ENCODE results near the gene AGXT2.

DNA sequence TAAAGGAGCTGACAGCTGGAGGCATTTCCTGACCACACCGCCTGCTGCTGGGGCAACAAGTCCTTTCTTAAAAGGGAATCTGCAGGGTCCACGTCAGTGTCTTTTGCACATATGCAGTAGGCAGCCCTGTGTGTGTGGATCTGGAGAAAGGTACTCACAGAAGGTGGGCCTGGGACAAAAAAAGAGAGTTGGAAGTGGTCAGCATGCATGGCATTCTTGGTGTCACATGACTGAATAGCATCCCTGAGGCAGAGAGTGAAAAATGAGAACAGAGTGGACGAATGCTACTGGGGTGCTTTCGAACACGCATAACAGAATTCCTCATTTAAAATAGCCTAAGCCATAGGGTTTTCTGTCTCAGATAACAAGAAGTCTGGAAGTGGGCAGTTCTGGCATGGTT is 71.4 kb downstream of the AGXT2 start:
- TF ChIP-seq CTCF (IDR thresholded peaks at IDR 0.05) = no peak
- TF ChIP-seq POLR2A (IDR thresholded peaks at IDR 0.05) = no peak
- TF ChIP-seq POLR2AphosphoS5 (IDR thresholded peaks at IDR 0.05) = no peak

Measured in stomach (tissue), 4 donors.